Lung (tissue), 12 donors: ENCODE measurements around the gene CEP170B. TPM values are rescaled to one million over a fixed set of nuclear protein-coding genes. Genes with fewer than 3 reads are reported as not detected.

ENCODE experiments used
- ATAC-seq: fragments of 200-7000 bp; cut with Tn5 transposase; one replicate; pipeline ENCODE4 v1.9.1; 2020; ENCODE audit warnings: moderate number of reproducible peaks; ENCODE audit not compliant: insufficient read depth, low FRiP score
- DNase-seq, 3 donors: peaks; one replicate each; pipeline ENCODE4 v3.0.0-alpha.2; 2013 to 2017
- H3K27ac ChIP-seq, 2 donors: one replicate each; pipeline ENCODE4 v1.5.1; 2013; ENCODE audit warnings: mild to moderate bottlenecking in 2 of 2, moderate library complexity in 2 of 2, control low read depth in 1 of 2, inconsistent platforms in 1 of 2, low read depth in 1 of 2, low read length in 1 of 2
- H3K27me3 ChIP-seq, 3 donors: one replicate each; pipeline ENCODE4 v1.5.1; 2013; ENCODE audit warnings: low read length in 2 of 3; ENCODE audit not compliant: control insufficient read depth in 3 of 3, insufficient read depth in 3 of 3
- H3K36me3 ChIP-seq, 4 donors: one replicate each; pipeline ENCODE4 v1.5.1; 2013; ENCODE audit warnings: low read length in 4 of 4, mild to moderate bottlenecking in 1 of 4, moderate library complexity in 1 of 4; ENCODE audit not compliant: control insufficient read depth in 4 of 4, insufficient read depth in 4 of 4
- H3K4me1 ChIP-seq, 5 donors: one replicate each; pipeline ENCODE4 v1.5.1; 2013; ENCODE audit warnings: low read length in 5 of 5, mild to moderate bottlenecking in 2 of 5, moderate library complexity in 1 of 5; ENCODE audit not compliant: control insufficient read depth in 5 of 5, insufficient read depth in 5 of 5
- H3K4me3 ChIP-seq: one replicate; pipeline ENCODE4 v1.5.1; 2013; ENCODE audit warnings: mild to moderate bottlenecking, control low read depth, moderate library complexity
- H3K9ac ChIP-seq, 2 donors: one replicate each; pipeline ENCODE4 v1.5.1; 2013; ENCODE audit warnings: low read length in 2 of 2, control low read depth in 1 of 2; ENCODE audit not compliant: insufficient read depth in 1 of 2
- H3K9me3 ChIP-seq, 4 donors: one replicate each; pipeline ENCODE4 v1.5.1; 2013; ENCODE audit warnings: low read length in 3 of 4, mild to moderate bottlenecking in 1 of 4, moderate library complexity in 1 of 4; ENCODE audit not compliant: control insufficient read depth in 4 of 4, insufficient read depth in 3 of 4
- CTCF ChIP-seq: IDR thresholded peaks from 2 replicates; pipeline ENCODE4 v1.5.1; 2012; ENCODE audit warnings: mild to moderate bottlenecking; ENCODE audit errors: control extremely low read depth, extremely low read depth
- WGBS, 2 donors: extraction: QIAGEN DNeasy Blood & Tissue Kit; methylation state at CpG; one replicate each; pipeline ENCODE4 v1.1.7; 2013; 5-methylcytosine and 5-hydroxymethylcytosine counted together
- polyA plus RNA-seq, 2 donors: library from polyadenylated mRNA; stranded (reverse); fragments of 200-250 nt; gene quantifications; one replicate each; pipeline ENCODE4 v1.2.1, GENCODE V29; 2013
- total RNA-seq, 2 donors: library from RNA; depleted of rRNA in 1 of 2; stranded (reverse); fragments of >200 nt in 1 of 2; gene quantifications; one replicate each; pipeline ENCODE4 v1.2.1, GENCODE V29; 2014 to 2021
- donor health status: control.
- donor health status: control.
- donor health status: Bipolar disorder and iron deficiency.
- donor health status: healthy.
- donor health status: DM: yes; HTN: yes; CAD: no.

Gene CEP170B
- total and polyA plus RNA-seq, 4 donors = 12.1 to 50.3 (median 15.1) TPM

GRCh38 chr14:104936361-104937155 is 71.5 kb downstream of the CEP170B start:
- 55 to 65% methylated on average over 10 of the region's 10 CpGs for WGBS, 2 donors
- Histone ChIP-seq H3K27ac (no peak overlapping the region), H3K4me3 (no peak overlapping the region), H3K27me3 (peaks cover 0 to 6% (median 0%) of the 10 kb centered on the region in 3 donors), H3K9me3 (no peaks in the 10 kb centered on the region), H3K36me3 (no peaks in the 10 kb centered on the region), H3K4me1 (peaks cover 0 to 11% (median 0%) of the 10 kb centered on the region in 5 donors), H3K9ac (no peak overlapping the region)
- TF ChIP-seq CTCF = no peak
- no peak for ATAC-seq
- DNase-seq = no peak

- DNase-seq = no peak
- Histone ChIP-seq H3K9me3 (no peaks in the 10 kb centered on the region), H3K27me3 (peaks cover 0 to 6% (median 0%) of the 10 kb centered on the region in 3 donors), H3K9ac (no peak overlapping the region), H3K4me1 (peaks cover 0 to 10% (median 0%) of the 10 kb centered on the region in 5 donors), H3K36me3 (no peaks in the 10 kb centered on the region), H3K27ac (no peak overlapping the region), H3K4me3 (no peak overlapping the region)
- WGBS, 2 donors = 74 to 87% methylated on average over 4 of the region's 4 CpGs
- TF ChIP-seq CTCF = no peak
- no peak for ATAC-seq
Measured at GRCh38 chr14:104937161-104937560, 72.1 kb downstream of the CEP170B start.

- H3K4me3 ChIP-seq = no peak overlapping the region
- H3K4me1 ChIP-seq = peaks cover 0 to 3% (median 0%) of the 10 kb centered on the region in 5 donors
- no peak overlapping the region for H3K9ac ChIP-seq
- H3K9me3 ChIP-seq = no peaks in the 10 kb centered on the region
- TF ChIP-seq CTCF = no peak
- no peaks in the 10 kb centered on the region for H3K36me3 ChIP-seq
- no peak for ATAC-seq
- H3K27me3 ChIP-seq = peaks cover 0 to 6% (median 0%) of the 10 kb centered on the region in 3 donors
- no peak overlapping the region for H3K27ac ChIP-seq
- DNase-seq = no peak
- WGBS, 2 donors = 79 to 90% methylated on average over 11 of the region's 11 CpGs
Measured at GRCh38 chr14:104937694-104938365, 72.8 kb downstream of the CEP170B start.
